Measurements from ENCODE around the gene ZNF823.

Gene ZNF823

DNA sequence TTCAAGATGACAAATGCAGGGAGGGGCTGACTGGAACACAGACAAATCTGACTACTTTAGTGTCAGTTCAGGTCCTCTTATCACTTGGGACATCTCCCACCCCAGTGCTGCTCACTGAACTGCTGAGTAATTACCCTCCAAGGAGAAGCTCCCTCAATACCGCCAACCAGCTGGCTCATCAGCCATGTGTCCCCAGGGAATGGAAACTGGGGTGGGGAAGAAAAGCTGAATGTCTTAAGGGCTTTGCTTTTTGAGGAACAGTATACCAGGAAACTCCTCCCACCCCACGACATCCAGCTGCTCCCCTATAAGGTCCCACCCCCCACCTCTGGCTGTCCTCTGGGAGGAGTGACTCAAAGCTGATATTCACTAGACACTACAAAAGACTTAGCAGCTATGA is 2.0 kb downstream of the ZNF823 start:
- peak; percentile 80 for DNase-seq

DNA sequence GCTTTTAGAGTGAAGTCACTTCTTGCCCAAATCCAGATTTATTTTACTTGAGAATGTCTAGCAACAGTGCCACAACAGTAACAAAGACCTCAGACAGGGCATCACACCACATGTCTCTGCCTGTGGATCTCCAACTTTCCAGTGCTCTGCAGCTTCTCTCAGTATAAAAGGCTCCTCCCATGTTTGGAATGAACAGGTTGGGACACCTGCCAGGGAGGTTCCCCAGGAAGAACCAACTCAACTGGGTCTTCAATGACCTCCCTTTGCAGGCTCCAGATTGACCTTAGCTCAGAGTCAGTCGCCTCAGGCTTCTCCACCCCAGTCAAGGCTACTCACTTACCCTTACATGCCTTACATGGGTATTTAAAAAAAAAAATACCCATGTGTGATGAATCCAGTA is 3.4 kb downstream of the ZNF823 start:
- DNase-seq = no peak

DNA sequence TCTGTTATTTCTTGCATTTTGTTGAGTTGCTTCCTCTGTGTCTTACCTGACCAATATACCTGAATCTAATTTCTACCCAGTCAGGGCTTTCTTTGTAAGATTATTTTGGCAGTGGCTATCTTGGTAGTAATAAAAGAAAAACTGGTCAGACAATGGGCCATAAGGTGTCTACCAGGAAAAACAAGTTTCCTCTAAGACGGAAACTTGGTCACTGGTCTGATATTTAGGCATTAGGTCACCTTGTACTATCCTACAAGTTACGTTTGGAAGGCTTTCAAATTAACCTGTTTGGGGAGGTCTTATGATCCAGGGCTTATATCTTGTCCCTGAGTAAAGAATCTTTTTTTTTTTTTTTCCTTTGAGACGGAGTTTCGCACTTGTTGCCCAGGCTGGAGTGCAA is 9.2 kb downstream of the ZNF823 start:
- no peak for DNase-seq

DNA sequence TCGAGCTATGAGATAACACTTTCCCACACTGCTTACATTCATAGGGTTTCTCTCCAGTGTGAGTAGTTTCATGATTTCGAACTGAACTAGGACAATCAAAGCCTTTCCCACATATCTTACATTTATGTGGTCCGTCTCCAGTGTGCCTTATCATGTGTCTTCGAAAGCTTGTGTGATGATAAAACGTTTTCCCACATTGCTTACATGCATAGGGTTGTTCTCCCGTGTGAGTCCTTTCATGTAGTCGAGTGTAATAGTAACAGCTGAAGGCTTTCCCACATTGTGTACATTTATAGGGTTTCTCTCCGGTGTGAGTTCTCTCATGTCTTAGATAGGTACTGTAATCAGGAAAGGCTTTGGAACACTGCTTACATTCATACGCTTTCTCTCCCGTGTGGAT is 16.3 kb downstream of the ZNF823 start:
- DNase-seq = peak; percentile 6

DNA sequence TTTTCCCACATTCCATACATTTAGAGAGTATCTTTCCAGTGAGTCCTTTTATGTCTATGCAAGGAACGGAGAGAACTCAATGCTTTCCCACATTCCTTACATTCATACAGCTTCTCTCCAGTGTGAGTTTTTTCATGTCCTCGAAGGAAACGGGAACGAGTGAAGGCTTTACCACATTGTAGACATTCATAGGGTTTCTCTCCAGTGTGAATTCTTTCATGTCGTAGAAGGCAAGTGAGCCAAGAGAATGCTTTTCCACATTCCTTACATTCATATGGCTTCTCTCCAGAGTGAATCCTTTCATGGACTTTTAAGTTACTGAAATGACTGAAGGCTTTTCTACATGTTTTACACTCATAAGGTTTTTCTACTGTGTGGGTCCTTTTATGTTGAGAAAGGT is 17.1 kb downstream of the ZNF823 start:
- DNase-seq = no peak

DNA sequence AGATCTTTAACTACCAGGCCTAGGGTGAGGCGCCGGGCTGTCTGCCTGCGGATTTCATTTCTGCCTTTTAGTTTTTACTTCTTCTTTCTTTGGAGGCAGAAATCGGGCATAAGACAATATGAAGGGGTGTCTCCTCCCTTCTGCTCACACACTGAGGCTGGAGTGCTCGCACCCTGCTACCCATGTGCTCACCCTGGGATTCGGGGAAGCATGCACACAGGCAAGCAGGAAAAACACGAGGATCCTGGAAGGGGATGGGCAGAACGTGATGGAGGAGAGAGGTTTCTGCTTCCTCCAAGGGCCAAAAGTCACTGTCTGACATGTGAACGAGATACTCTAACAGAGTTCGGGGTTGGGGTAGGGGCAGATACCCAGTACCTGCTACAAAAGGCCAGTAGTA is 28.4 kb downstream of the ZNF823 start:
- no peak for DNase-seq

DNA sequence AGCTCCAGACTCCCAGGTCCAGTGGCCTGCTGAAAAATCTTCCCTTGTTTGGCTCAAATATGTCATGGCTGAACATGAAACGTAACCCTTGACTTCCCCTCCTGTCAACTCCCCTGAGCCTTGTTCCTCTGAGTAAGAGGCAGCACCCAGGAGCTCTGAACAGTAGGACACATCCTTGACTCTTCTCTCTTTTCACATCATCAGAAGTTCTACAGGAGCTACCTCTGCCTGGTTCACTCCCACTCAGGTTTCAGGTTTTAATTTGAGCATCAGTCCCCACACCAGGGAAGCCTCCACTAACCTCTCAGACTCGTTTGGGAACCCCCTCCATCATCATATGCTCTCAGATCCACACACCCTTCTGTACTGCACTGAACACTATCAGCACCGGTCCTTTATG is 30.3 kb downstream of the ZNF823 start:
- no peak for DNase-seq

DNA sequence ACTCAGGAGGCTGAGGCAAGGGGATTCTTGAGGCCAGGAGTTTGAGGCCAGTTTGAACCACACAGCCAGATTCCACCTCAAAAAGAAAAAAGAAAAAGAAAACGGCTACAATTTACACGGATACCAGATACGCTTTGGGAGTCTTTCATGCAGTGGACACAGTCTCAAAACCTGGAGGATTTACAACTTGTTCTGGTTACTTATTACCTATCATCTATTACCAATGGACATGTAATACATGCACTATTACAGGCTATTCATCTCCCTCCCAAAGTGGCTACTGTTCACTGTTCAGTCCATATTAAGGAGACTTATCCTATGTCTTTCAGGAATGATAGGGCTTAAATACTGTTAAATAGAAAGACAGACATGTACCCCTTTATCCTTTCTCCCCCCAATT is 33.3 kb downstream of the ZNF823 start:
- no peak for DNase-seq

DNA sequence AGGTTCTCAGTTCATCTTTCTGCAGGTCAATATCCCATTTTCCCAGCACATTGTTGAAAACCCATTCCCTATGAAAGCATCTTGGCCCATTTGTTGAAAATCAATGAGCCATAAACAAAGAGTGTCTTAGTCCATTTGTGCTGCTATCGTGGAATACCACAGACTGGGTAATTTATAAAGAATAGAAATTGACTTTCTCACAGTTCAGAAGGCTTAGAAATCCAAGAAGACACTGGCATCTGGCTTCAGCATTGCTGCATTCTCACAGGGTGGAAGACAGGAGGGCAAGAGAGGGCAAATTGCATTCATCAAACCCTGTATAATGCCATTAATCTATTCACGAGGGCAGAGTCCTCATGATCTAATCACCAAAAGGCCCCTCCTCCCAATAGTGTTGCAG is 34.1 kb downstream of the ZNF823 start:
- DNase-seq = no peak

DNA sequence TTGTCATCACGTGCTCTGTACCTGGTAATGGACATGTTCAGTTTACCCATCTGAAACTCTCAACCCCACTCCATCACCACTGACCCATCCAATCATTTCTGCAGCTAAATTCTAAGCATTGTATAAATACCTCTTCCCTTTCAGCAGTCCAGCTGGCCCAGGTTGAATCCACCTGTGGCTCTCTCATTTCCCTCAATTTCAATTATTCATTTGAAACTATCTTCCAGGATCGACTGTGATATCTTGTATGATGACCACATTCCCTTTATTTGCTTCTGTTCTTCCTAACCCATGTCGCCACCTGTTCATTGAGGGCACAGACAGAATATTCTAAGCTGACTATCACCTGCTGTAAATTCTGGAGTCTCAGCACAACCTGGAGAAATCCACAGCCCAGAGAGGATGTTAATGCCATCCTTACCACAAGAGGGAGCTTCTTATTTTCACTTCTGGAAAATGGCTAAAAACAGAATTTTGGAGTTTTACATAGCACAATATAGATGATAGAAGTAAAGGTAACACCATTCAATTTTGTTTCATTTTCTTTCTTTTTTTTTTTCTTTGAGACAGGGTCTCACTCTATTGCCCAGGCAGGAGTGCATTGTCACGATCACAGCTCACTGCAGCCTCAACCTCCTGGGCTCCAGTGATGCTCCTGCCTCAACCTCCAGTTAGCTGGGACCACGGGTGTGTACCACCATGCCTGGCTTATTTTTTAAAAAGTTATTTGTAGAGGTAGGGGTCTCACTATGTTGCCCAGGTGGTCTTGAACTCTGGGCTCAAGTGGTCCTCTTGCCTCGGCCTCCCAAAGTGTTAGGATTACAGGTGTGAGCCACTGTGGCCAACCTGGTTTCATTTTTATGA is 38.6 kb downstream of the ZNF823 start:
- DNase-seq = peak; percentile 68

DNA sequence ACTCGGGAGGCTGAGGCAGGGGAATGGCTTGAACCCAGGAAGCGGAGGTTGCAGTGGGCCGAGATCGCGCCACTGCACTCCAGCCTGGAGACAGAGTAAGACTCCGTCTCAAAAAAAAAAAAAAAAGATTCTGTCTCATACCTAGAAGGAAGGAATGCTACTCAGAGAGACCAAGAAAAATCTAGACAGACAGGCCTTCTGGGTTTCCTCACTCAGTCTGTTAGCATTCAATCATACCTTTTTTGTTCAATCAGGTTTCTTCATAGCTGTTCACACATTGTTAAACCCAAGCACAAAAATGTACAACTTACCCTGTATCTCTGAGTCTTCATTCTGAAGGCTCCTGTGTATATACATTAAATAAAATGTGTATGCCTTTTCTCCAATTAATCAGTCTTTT is 40.5 kb downstream of the ZNF823 start:
- no peak for DNase-seq

DNA sequence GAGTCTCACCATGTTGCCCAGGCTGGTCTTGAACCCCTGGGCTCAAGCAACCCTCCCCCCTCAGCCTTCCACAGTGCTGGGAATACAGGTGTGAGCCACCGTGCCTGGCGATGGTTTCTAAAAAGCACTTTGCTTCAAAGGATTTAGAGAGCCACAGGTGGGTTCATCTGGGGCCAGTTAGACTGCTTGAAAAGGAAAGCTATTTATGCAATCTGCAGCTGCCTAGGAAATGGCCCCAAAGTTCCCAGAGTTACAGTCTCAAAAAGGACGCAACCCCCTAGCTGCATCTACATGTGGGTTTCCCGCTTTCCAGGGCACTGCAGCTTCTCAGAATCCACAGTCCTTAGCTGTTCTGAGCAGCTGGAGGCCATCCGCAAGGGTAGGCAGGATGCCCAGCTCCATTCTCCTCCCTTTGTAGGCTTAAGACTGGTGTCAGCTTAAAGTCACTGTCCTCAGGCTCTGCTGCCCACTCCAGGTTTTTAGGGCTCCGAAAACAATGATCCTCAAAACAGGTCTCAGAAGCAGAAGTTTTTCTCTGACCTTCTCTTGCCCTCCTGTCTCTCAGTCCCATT is 41.4 kb downstream of the ZNF823 start:
- DNase-seq = no peak

DNA sequence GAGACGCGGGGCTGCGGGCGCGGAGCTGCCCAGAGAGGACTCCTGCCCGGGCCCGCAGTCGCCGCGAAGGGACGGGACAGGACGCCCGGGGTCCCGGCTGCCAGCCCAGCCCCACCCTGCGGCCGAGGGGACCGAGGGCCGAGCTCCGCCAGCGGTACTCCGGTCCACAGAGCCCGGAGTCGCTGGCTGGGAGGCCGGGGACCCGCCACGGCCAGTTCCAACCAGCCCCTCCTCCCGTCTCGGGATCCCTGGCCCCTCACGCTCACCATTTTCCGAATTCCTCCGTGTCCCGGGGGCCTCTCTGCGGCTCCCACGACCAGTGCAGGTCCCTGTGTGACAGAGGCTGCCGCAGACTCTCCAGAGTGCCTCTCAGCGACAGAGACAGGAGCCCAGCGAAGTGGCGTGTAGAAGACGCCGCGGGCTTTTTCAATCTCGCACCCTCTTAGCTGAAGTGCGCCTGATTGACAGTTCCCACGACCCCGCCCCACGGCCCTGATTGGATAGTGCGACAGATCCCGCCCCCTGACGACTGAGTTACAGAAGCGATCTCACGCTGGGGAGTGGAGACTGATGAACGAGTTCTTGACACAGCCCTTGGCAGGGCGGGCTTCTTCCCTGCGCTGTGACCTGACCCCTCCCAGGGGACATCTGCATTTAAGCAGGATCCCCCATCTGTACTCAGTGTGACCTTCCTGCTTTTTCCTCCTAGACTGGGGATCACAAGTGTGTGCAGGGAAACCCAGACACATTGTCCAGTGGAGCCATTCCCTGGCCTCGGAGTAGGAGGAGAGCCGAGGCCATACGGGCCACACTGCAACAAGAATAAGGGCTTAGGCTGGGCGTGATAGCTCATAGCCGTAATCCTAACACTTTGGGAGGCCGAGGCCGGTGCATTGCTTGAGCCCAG is 44.0 kb downstream of the ZNF823 start:
- DNase-seq = peak; percentile 96

DNA sequence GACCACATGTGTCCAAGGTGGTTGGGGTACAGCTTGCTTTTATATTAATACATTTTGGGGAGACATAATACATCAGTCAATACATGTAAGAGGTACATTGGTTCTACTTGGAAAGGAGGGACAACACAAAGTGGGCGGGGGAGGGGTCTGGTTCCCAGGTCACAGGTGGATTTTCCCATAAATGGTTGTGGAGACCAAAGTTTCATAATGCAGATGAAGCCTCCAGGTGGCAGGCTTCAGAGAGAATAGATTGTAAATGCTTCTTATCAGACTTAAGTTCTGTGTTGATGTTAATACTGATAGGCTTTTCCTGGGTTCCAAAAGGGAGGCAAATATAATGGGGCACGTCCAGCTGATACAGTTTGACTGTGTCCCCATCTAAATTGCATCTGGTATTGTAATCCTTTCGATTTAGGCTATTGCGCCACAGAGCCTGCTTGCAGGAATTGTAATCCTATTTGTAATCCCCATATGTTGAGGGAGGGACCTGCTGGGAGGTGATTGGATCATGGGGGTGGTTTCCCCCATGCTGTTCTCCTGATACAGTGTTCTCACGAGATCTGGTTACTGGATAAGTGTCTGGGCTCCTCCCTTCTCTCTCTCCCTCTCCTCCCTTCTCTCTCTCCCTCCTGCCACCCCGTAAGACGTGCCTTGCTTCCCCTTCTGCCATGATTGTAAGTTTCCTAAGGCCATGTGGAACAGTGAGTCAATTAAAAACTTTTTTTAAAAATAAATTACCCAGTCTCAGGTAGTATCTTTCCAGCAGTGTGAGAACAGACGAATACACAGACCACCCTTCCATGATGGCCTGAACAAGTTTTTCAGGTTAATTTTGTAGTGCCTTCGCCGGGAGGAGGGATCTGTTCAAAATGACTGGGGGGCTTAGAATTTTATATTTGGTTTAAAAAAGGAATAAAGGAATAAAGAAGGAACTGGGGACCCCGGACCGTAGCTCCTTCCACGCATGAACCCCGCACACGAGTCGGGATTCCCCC is 44.9 kb downstream of the ZNF823 start:
- peak; percentile 59 for DNase-seq

DNA sequence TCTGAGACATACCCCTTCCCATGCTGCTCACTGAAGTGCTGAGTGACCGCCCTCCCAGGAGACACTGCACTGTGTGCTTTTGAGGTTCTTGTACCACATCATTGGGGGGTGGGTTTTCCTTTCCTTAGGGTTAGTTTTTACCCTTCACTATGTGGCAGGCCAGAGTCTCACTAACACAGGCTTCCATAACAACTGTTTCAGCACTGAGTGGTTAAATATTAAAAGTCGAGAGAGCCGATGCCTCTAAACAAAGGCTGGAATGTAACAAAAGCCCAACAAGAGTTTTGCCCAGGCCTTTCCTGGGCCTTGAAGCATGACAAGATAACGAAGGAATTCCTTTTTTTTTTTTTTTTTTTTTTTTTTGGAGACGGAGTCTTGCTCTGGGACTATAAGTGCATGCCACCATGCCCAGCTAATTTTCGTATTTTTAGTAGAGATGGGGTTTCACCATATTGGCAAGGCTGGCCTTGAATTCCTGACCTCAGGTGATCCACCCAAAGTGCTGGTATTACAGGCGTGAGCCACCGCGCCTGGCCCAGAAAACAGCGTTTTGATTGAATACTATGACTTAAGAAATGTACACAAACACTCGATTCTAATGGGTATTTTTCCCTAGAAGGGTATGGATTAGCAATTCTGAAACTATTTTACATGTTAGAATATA is 46.5 kb downstream of the ZNF823 start:
- DNase-seq = no peak

DNA sequence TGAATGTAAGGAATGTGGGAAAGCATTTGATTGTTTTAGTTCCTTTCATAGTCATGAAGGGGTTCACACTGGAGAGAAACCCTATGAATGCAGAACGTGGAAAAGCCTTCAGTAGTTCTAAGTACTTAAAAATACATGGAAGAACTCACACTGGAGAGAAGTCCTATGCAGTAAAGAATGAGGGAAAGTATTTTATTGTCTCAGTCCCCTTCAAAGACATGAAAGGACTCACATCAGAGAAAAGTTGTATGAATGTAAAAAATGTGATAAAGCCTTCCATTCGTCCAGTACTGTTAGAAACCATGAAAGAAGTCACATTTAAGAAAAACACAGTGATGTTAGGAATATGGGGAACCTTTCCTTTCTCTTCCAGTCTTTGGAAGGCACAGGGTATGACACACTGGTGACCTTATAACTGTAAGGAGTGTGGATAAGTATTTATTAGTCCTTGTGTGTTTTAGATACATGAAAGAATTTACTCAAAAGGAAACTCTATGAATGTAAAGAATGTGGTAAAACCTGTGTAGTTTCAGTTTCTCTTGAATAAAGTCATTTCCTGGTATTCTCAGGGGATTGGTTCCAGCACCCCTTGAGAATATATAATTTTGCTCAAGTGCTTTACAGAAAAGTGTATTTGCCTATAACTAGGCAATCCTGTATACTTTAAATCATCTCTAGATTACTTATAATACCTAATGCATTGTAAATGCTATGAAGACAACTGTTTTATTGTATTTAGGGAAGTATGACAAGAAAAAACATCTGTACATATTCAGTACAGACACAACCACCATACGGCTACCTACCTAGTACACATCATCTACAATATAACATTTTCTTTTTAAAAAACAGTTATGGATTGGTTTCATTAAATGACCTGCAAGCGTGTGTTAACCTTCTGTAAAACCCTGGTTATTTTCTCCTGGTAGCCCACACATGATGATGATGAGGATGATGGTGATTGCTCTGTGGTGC is 52.8 kb downstream of the ZNF823 start:
- DNase-seq = no peak

DNA sequence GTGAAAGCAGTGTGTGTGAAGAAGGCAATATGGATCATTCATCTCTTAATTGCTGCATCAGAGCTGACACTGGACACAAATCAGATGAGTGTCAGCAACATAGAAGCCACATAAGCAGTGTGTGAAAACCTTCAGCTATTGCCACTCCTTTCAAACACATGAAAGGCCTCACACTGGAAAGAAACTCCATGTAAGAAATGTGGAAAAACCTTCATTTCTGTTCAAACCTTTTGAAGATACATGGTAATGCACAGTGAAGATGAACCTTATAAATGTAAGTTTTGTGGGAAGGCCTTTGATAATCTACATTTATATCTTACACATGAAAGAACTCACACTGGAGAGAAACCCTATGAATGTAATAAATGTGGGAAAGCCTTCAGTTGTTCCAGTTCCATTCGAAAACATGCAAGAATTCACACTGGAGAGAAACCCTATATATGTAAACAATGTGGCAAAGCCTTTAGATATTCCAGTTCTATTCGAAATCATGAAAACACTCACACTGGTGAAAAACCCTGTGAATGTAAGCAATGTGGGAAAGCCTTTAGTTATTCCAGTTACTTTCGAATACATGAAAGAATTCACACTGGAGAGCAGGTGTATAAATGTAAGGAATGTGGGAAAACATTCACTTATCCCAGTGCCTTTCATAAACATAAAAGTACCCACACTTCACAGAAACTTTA is 53.6 kb downstream of the ZNF823 start:
- no peak for DNase-seq

DNA sequence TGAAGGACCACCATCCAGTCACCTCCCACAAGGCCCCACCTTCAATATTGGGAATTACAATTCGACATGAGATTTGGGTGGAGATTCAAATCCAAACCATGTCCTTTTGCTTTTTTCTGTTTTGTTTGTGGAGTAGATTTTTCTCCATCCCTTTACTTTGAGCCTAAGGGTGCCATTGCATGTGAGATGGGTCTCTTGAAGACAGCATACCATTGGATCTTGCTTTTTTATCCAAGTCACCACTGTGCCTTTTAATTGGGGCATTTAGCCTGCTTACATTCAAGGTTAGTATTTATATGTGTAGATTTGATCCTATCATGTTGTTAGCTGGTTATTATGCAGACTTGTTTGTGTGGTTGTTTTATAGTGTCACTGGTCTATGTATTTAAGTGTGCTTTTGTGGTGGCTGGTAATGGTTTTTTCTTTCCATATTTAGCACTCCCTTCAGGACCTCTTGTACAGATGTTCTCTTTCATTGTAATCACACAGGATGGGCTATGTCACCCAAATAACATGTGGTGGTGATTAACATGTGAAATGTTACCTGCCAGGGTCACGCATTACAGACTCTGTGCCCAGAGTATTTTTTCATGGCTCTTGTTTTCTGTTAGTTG is 58.0 kb downstream of the ZNF823 start:
- no peak for DNase-seq

DNA sequence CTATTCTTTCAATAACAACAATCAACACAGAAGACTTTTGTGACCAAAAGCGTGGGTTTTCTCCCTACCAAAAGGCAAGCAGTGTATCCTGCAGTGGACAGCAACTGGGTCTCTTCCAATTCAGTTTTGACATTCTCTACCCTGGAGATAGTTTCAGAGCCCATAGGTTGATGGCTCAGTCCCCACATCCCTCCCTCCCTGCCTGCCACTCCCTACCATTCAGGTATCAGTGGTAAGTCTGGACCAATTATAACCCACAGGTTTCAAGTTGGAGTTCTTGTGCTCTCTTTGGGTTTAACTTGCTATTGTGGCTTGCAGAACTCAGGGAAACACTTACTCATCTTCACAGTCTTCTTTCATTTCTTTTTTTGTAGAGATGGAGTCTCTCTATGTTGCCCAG is 60.2 kb downstream of the ZNF823 start:
- DNase-seq = no peak

All from hematopoietic multipotent progenitor cell treated with erythropoietin and hydrocortisone succinate and interleukin-3 and kit ligand, for 4 days (in vitro differentiated cells).